NK-92 (cell line): Measurements from ENCODE around the gene SPON1.

ENCODE experiments used
- DNase-seq: peaks from one replicate; lab custom pipeline; 2025; ENCODE audit not compliant: unreplicated experiment; lab: John Stamatoyannopoulos, UW

SPON1 gene

GRCh38 chr11:14179116-14179820 lies 216.7 kb downstream of the SPON1 start:
- no peak for DNase-seq

GRCh38 chr11:14181121-14181520 lies 218.6 kb downstream of the SPON1 start:
- DNase-seq = no peak

- DNase-seq = no peak
These were observed 220.4 kb downstream of the SPON1 start for GRCh38 chr11:14182833-14183364.

GRCh38 chr11:14184028-14184940 lies 221.8 kb downstream of the SPON1 start:
- no peak for DNase-seq

GRCh38 chr11:14185461-14185860 lies 222.9 kb downstream of the SPON1 start:
- no peak for DNase-seq

GRCh38 chr11:14186046-14186775 lies 223.7 kb downstream of the SPON1 start:
- DNase-seq = no peak

- no peak for DNase-seq
These were observed 227.4 kb downstream of the SPON1 start for GRCh38 chr11:14189874-14190273.

GRCh38 chr11:14190992-14191778 lies 228.7 kb downstream of the SPON1 start:
- no peak for DNase-seq

- no peak for DNase-seq
These were observed 231.1 kb downstream of the SPON1 start for GRCh38 chr11:14193644-14194043.

- no peak for DNase-seq
These were observed 240.0 kb downstream of the SPON1 start for GRCh38 chr11:14202251-14203196.

GRCh38 chr11:14203321-14203720 lies 240.8 kb downstream of the SPON1 start:
- no peak for DNase-seq

- DNase-seq = no peak
These were observed 250.5 kb downstream of the SPON1 start for GRCh38 chr11:14212986-14213385.

GRCh38 chr11:14218728-14219127 lies 256.2 kb downstream of the SPON1 start:
- DNase-seq = no peak

GRCh38 chr11:14223636-14224288 lies 261.2 kb downstream of the SPON1 start:
- DNase-seq = no peak

GRCh38 chr11:14224395-14224794 lies 261.9 kb downstream of the SPON1 start:
- DNase-seq = no peak

GRCh38 chr11:14225666-14226065 lies 263.1 kb downstream of the SPON1 start:
- DNase-seq = no peak

GRCh38 chr11:14228356-14228755 lies 265.8 kb downstream of the SPON1 start:
- no peak for DNase-seq

GRCh38 chr11:14229472-14229871 lies 266.9 kb downstream of the SPON1 start:
- no peak for DNase-seq

GRCh38 chr11:14230407-14230806 lies 267.9 kb downstream of the SPON1 start:
- no peak for DNase-seq
